OCI-LY1 (cell line): ENCODE data around the gene NCF1.
"Not testable (repeated sequence)": the region's sequence is repeated elsewhere in the genome, so short reads cannot be mapped to it uniquely, and the experiment has no call there.

Source experiments
- H2AFZ ChIP-seq: fragments of 200-600 bp; sonication (generic), shearing (Covaris generic); 2 replicates; pipeline ENCODE4 v1.6.0; 2014; ENCODE audit warnings: antibody characterized with exemption, mild to moderate bottlenecking, low read length
- H3F3A ChIP-seq: fragments of 200-600 bp; sonication (generic), shearing (Covaris generic); 2 replicates; pipeline ENCODE4 v1.6.0; 2014; ENCODE audit warnings: mild to moderate bottlenecking, antibody characterized with exemption, low read length, moderate library complexity; ENCODE audit not compliant: insufficient read depth
- H3K27ac ChIP-seq: fragments of 200-600 bp; sonication (generic); 2 replicates; pipeline ENCODE4 v1.5.1; 2014; ENCODE audit warnings: low read length, mixed run types, mild to moderate bottlenecking, low read depth; ENCODE audit not compliant: poor library complexity, severe bottlenecking
- H3K27me3 ChIP-seq: fragments of 200-600 bp; sonication (generic); 2 replicates; pipeline ENCODE4 v1.6.0; 2014; ENCODE audit warnings: antibody characterized with exemption, mild to moderate bottlenecking, low read length, moderate library complexity; ENCODE audit not compliant: insufficient read depth
- H3K36me3 ChIP-seq: fragments of 200-600 bp; sonication (generic); 2 replicates; pipeline ENCODE4 v1.6.1; 2014; ENCODE audit warnings: mild to moderate bottlenecking, antibody characterized with exemption, low read length, moderate library complexity, mixed read lengths; ENCODE audit not compliant: insufficient read depth
- H3K4me1 ChIP-seq: fragments of 200-600 bp; sonication (generic); 2 replicates; pipeline ENCODE4 v1.5.1; 2014; ENCODE audit warnings: mild to moderate bottlenecking, low read length, moderate library complexity; ENCODE audit not compliant: insufficient read depth, severe bottlenecking
- H3K4me2 ChIP-seq: fragments of 200-600 bp; sonication (generic), shearing (Covaris generic); 2 replicates; pipeline ENCODE4 v1.6.1; 2014; ENCODE audit warnings: low read length
- H3K4me3 ChIP-seq: fragments of 200-600 bp; sonication (generic); 2 replicates; pipeline ENCODE4 v1.5.1; 2014; ENCODE audit warnings: low read length, low read depth, mild to moderate bottlenecking, mixed read lengths; ENCODE audit not compliant: poor library complexity, severe bottlenecking
- H3K79me2 ChIP-seq: fragments of 200-600 bp; shearing (Covaris generic); 2 replicates; pipeline ENCODE4 v1.6.1; 2016; ENCODE audit warnings: mixed run types, low read length, mixed read lengths; ENCODE audit not compliant: insufficient read depth
- H3K9ac ChIP-seq: fragments of 200-600 bp; sonication (generic), shearing (Covaris generic); 2 replicates; pipeline ENCODE4 v1.6.1; 2014; ENCODE audit warnings: mild to moderate bottlenecking, low read length, mixed read lengths
- H3K9me2 ChIP-seq: fragments of 200-600 bp; sonication (generic), shearing (Covaris generic); 2 replicates; pipeline ENCODE4 v1.6.1; 2014; ENCODE audit warnings: low read depth, mild to moderate bottlenecking, low read length, mixed read lengths
- H3K9me3 ChIP-seq: fragments of 200-600 bp; shearing (Covaris generic); 2 replicates; pipeline ENCODE4 v1.6.1; 2014; ENCODE audit warnings: low read length, mixed read lengths
- H4K20me1 ChIP-seq: fragments of 200-600 bp; sonication (generic), shearing (Covaris generic); 2 replicates; pipeline ENCODE4 v1.6.0; 2016; ENCODE audit warnings: mild to moderate bottlenecking, low read length; ENCODE audit not compliant: insufficient read depth

The NCF1 gene

DNA sequence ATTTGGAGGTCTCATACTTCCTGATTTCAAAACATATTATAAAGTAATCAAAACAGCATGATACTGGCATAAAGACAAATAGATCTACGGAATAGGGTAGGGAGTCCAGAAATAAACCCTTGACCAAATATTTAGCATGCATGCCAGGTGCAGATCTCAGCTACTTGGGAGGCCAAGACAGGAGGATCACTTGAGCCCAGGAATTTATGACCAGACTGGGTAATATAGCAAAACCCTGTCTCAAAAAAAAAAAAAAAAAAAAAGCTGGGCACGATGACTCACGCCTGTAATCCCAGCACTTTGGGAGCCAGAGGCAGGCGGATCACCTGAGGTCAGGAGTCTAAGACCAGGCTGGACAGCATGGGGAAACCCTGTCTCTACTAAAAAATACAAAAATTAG lies 56.1 kb downstream of the NCF1 start:
- not testable (repeated sequence) for H2AFZ ChIP-seq, H3K79me2 ChIP-seq, H3K4me1 ChIP-seq, H3K36me3 ChIP-seq, H3K27me3 ChIP-seq, H4K20me1 ChIP-seq, H3K9me2 ChIP-seq, H3K27ac ChIP-seq, H3K9me3 ChIP-seq, H3K4me2 ChIP-seq, H3K4me3 ChIP-seq, H3F3A ChIP-seq, H3K9ac ChIP-seq

DNA sequence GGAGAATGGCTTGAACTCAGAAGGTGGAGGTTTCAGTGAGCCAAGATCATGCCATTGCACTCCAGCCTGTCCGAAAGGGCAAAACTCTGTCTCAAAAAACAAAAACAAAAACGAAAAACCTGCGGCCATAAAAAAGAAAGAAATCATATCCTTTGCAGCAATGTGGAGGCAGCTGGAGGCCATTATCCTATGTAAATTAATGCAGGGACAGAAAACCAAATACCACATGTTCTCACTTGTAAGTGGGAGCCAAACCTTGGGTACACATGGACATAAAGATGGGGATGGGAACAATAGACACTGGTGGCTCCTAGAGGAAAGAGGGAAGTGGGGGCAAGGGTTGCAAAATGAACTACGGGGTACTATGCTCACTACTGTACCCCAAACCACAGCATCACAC lies 56.6 kb downstream of the NCF1 start:
- not testable (repeated sequence) for H3K27ac ChIP-seq, H3K4me1 ChIP-seq

More for the DNA sequence above, 56.6 kb downstream of the NCF1 start:
- not testable (repeated sequence) for H3K4me2 ChIP-seq, H3K36me3 ChIP-seq, H4K20me1 ChIP-seq, H3K9me3 ChIP-seq, H3K9ac ChIP-seq, H3F3A ChIP-seq, H3K9me2 ChIP-seq, H3K27me3 ChIP-seq, H2AFZ ChIP-seq, H3K79me2 ChIP-seq, H3K4me3 ChIP-seq
